Mesenchymal stem cell (in vitro differentiated cells and primary cell): ENCODE measurements around the gene PTCH1.

Experiments
- DNase-seq: peaks from one replicate; pipeline ENCODE4 v3.0.0-alpha.2; 2013
- H2AFZ ChIP-seq: one replicate; pipeline ENCODE4 v1.6.1; 2013; ENCODE audit warnings: low read depth, mild to moderate bottlenecking, control low read depth, inconsistent platforms, low read length, moderate library complexity
- H2AK5ac ChIP-seq: 2 replicates; pipeline ENCODE4 v1.6.1; 2013; ENCODE audit warnings: low read length, moderate library complexity, mild to moderate bottlenecking, inconsistent platforms; ENCODE audit not compliant: severe bottlenecking
- H2BK120ac ChIP-seq: one replicate; pipeline ENCODE4 v1.6.1; 2013; ENCODE audit warnings: low read depth, mild to moderate bottlenecking, inconsistent platforms, low read length, moderate library complexity
- H2BK12ac ChIP-seq, 2 experiments: one replicate each; pipeline ENCODE4 v1.6.1; 2013; ENCODE audit warnings: inconsistent platforms in 2 of 2, low read length in 2 of 2, mild to moderate bottlenecking in 2 of 2, moderate library complexity in 2 of 2, control low read depth in 1 of 2
- H2BK15ac ChIP-seq: one replicate; pipeline ENCODE4 v1.6.1; 2013; ENCODE audit warnings: mild to moderate bottlenecking, low read depth, inconsistent platforms; ENCODE audit not compliant: poor library complexity, severe bottlenecking
- H2BK5ac ChIP-seq: 2 replicates; pipeline ENCODE4 v1.6.1; 2013; ENCODE audit warnings: low read depth, mild to moderate bottlenecking, low read length, control low read depth, inconsistent platforms; ENCODE audit not compliant: poor library complexity, severe bottlenecking
- H3K14ac ChIP-seq, 2 experiments: one replicate each; pipeline ENCODE4 v1.6.1; 2013; ENCODE audit warnings: inconsistent platforms in 2 of 2, low read length in 2 of 2, control low read depth in 1 of 2, mild to moderate bottlenecking in 1 of 2, moderate library complexity in 1 of 2
- H3K18ac ChIP-seq, 2 experiments: one replicate each; pipeline ENCODE4 v1.6.1; 2013; ENCODE audit warnings: inconsistent platforms in 2 of 2, low read length in 2 of 2, control low read depth in 1 of 2, low read depth in 1 of 2, mild to moderate bottlenecking in 1 of 2
- H3K23ac ChIP-seq, 2 experiments: one replicate each; pipeline ENCODE4 v1.6.1; 2013; ENCODE audit warnings: inconsistent platforms in 2 of 2, low read length in 2 of 2, mild to moderate bottlenecking in 2 of 2, moderate library complexity in 2 of 2, control low read depth in 1 of 2
- H3K27ac ChIP-seq: 2 replicates; pipeline ENCODE4 v1.5.1; 2013; ENCODE audit warnings: mild to moderate bottlenecking, moderate library complexity, low read length, control low read depth, inconsistent platforms; ENCODE audit not compliant: poor library complexity, severe bottlenecking
- H3K27me3 ChIP-seq, 2 experiments: 2 replicates each; pipeline versions ENCODE4 v1.6.1 to v1.7.0; 2013; ENCODE audit warnings: low read length in 2 of 2, mild to moderate bottlenecking in 2 of 2, moderate library complexity in 2 of 2, control low read depth in 1 of 2, inconsistent platforms in 1 of 2; ENCODE audit not compliant: control insufficient read depth in 1 of 2, insufficient read depth in 1 of 2
- H3K36me3 ChIP-seq, 2 experiments: 2 replicates each; pipeline versions ENCODE4 v1.6.1 to v1.7.0; 2013; ENCODE audit warnings: low read length in 2 of 2, control low read depth in 1 of 2, inconsistent platforms in 1 of 2, low read depth in 1 of 2, mild to moderate bottlenecking in 1 of 2; ENCODE audit not compliant: insufficient read depth in 2 of 2, control insufficient read depth in 1 of 2
- H3K4ac ChIP-seq, 2 experiments: one replicate each; pipeline ENCODE4 v1.6.1; 2013; ENCODE audit warnings: inconsistent platforms in 2 of 2, low read length in 2 of 2, mild to moderate bottlenecking in 2 of 2, moderate library complexity in 2 of 2, control low read depth in 1 of 2, low read depth in 1 of 2
- H3K4me1 ChIP-seq: 2 replicates; pipeline ENCODE4 v1.6.1; 2013; ENCODE audit warnings: low read depth, low read length, control low read depth; ENCODE audit not compliant: control insufficient read depth, insufficient read depth
- H3K4me2 ChIP-seq: 2 replicates; pipeline ENCODE4 v1.6.1; 2013; ENCODE audit warnings: low read length, mild to moderate bottlenecking, inconsistent platforms; ENCODE audit not compliant: poor library complexity, severe bottlenecking
- H3K4me3 ChIP-seq, 2 experiments: 2 replicates each; pipeline versions ENCODE4 v1.5.1 to v1.7.0; 2013; ENCODE audit warnings: low read length in 2 of 2, mild to moderate bottlenecking in 2 of 2, control low read depth in 1 of 2, low read depth in 1 of 2; ENCODE audit not compliant: insufficient read depth in 1 of 2
- H3K79me1 ChIP-seq: replicated peaks from 2 replicates; pipeline ENCODE4 v1.6.1; 2013; ENCODE audit warnings: mild to moderate bottlenecking, control low read depth, low read length, inconsistent platforms; ENCODE audit not compliant: poor library complexity, severe bottlenecking
- H3K9ac ChIP-seq: 2 replicates; pipeline ENCODE4 v1.7.0; 2013; ENCODE audit warnings: mild to moderate bottlenecking, low read length, moderate library complexity
- H3K9me3 ChIP-seq: 2 replicates; pipeline ENCODE4 v1.7.0; 2013; ENCODE audit warnings: mild to moderate bottlenecking, low read length; ENCODE audit not compliant: control insufficient read depth
- H4K8ac ChIP-seq: one replicate; pipeline ENCODE4 v1.6.1; 2013; ENCODE audit warnings: inconsistent platforms, mild to moderate bottlenecking, low read length, moderate library complexity
- H4K91ac ChIP-seq: one replicate; pipeline ENCODE4 v1.6.1; 2013; ENCODE audit warnings: mild to moderate bottlenecking, low read length, inconsistent platforms
- WGBS: methylation state at CpG from one replicate; pipeline ENCODE4 v1.1.7; 2013; ENCODE audit warnings: mixed read lengths; 5-methylcytosine and 5-hydroxymethylcytosine counted together

The PTCH1 gene

DNA sequence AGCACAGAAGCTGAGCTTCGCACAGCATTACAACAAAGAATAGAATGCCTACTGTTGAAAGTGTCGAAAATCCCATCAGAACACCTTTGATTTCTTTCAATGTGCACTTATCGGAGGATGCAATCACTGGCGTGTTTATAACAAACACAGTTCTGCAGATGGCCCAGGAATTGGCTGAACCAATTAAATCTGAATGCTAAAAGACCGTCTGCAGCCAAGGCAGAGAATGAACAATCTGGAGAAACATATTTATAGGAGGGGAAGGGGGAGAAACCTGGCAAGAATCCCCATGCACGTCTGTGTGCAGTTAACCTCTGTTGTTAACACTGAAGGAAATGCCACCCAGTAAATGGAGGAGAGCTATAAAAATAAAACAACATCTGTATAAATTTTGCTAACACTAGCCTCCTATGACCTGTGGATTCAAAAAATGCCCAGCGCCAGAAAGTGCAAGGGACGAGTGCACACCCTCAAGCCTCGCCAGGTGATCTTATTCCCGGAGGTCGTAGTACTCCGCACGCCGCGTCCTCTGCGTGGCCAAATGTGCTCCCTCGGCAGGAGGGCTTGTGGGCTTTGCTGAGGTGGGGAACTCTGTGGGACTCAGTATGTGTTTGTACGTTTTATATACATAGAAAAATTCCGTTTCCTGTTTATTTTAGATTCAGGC lies 56.8 kb downstream of the PTCH1 start:
- Histone ChIP-seq H3K27me3 (no peaks in the 10 kb centered on the region), H4K91ac (no peak overlapping the region), H3K18ac (peak overlapping the region; percentile 91 to 97), H3K14ac (peak overlapping the region in 1 of 2 experiments; percentile 78), H3K9ac (no peak overlapping the region), H4K8ac (peak overlapping the region; percentile 64), H2AK5ac (no peak overlapping the region), H3K9me3 (no peaks in the 10 kb centered on the region), H2BK5ac (no peak overlapping the region), H3K4me1 (peaks cover 28% of the 10 kb centered on the region), H2BK12ac (peak overlapping the region; percentile 92 to 99), H3K36me3 (peaks cover 29 to 38% of the 10 kb centered on the region in 2 experiments), H2AFZ (no peak overlapping the region), H3K23ac (no peak overlapping the region), H3K4me2 (no peak overlapping the region), H3K27ac (no peak overlapping the region), H3K79me1 (peaks cover 2% of the 10 kb centered on the region), H2BK15ac (peak overlapping the region; percentile 17), H3K4ac (peak overlapping the region; percentile 77 to 90), H2BK120ac (peak overlapping the region; percentile 67), H3K4me3 (no peak overlapping the region)
- DNase-seq, result no peak
- 67% methylated on average over 15 of the region's 19 CpGs for WGBS

DNA sequence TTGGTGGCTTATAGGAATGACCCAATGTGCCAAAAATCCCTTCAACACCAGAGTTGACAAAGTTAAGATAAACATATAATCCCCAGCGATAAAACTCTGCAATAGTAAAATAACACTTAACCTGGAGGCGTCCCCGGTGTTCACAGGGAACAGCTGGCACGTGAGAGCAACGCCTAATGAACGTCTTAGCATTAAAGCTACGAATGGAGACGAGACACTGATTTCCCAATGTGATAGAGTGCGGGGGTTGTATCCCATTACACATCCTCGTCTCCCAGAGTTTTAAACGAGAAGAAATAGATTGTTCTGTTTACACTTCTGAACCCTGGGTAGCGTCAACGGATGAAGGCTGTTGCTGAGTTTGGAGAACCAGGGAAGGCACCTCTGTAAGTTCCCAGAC lies 57.6 kb downstream of the PTCH1 start:
- Histone ChIP-seq H4K8ac (peak overlapping the region; percentile 88), H3K27me3 (no peaks in the 10 kb centered on the region), H3K4ac (peak overlapping the region; percentile 17 to 77), H3K18ac (peak overlapping the region; percentile 91 to 97), H3K23ac (no peak overlapping the region), H3K9me3 (no peaks in the 10 kb centered on the region), H3K14ac (peak overlapping the region in 1 of 2 experiments; percentile 78), H2BK5ac (no peak overlapping the region), H3K9ac (no peak overlapping the region), H4K91ac (peak overlapping the region; percentile 86), H3K4me3 (no peak overlapping the region), H3K27ac (no peak overlapping the region), H3K4me1 (peaks cover 28% of the 10 kb centered on the region), H3K4me2 (no peak overlapping the region), H2AFZ (no peak overlapping the region), H2BK15ac (no peak overlapping the region), H3K36me3 (peaks cover 31 to 43% of the 10 kb centered on the region in 2 experiments), H3K79me1 (peaks cover 2% of the 10 kb centered on the region), H2BK12ac (peak overlapping the region; percentile 92 to 99), H2AK5ac (no peak overlapping the region), H2BK120ac (peak overlapping the region; percentile 67)
- peak; percentile 70 for DNase-seq
- WGBS, result 37% methylated on average over 13 of the region's 13 CpGs

DNA sequence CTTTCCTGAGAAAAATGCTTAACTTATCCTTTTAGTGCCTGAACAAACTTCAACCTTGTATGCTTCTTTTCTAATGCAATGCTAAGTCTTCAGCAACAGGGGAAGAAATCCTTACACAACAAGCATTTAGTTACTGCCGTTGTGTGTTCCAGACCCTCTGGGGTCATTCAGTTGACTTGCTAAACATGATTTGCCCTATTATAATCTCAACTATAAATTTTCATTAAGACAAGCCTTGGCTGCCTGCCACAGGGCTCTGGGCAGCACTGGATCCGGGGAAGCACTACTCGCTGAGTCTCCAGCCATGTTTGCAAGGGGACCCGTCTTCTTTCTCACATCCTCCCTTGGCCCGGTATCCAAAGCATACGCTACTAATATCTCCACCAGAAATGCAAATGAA lies 58.1 kb downstream of the PTCH1 start:
- Histone ChIP-seq H3K27me3 (no peaks in the 10 kb centered on the region), H2AFZ (no peak overlapping the region), H3K79me1 (peaks cover 2% of the 10 kb centered on the region), H3K9me3 (no peaks in the 10 kb centered on the region), H3K27ac (no peak overlapping the region), H2BK15ac (no peak overlapping the region), H3K18ac (peak overlapping the region; percentile 28 to 41), H3K4me1 (peaks cover 27% of the 10 kb centered on the region), H4K91ac (no peak overlapping the region), H3K23ac (no peak overlapping the region), H3K9ac (no peak overlapping the region), H2BK12ac (peak overlapping the region in 1 of 2 experiments; percentile 29), H3K4ac (peak overlapping the region in 1 of 2 experiments; percentile 17), H3K36me3 (peaks cover 36 to 48% of the 10 kb centered on the region in 2 experiments), H2AK5ac (no peak overlapping the region), H2BK5ac (no peak overlapping the region), H3K4me2 (no peak overlapping the region), H4K8ac (no peak overlapping the region), H3K14ac (no peak overlapping the region), H2BK120ac (peak overlapping the region; percentile 39), H3K4me3 (no peak overlapping the region)
- DNase-seq, result peak; percentile 61
- WGBS, result 42% methylated on average over 5 of the region's 6 CpGs

- no peak overlapping the region for H2BK5ac ChIP-seq
- 9% methylated on average over 12 of the region's 12 CpGs for WGBS
Measured at GRCh38 chr9:95457769-95458168, 59.0 kb downstream of the PTCH1 start.

More at GRCh38 chr9:95457769-95458168, 59.0 kb downstream of the PTCH1 start:
- Histone ChIP-seq H3K14ac (peak overlapping the region in 1 of 2 experiments; percentile 37), H3K27me3 (no peaks in the 10 kb centered on the region), H3K4ac (peak overlapping the region in 1 of 2 experiments; percentile 3), H3K9ac (no peak overlapping the region), H3K27ac (peak overlapping the region; percentile 17), H3K9me3 (no peaks in the 10 kb centered on the region), H3K79me1 (peaks cover 2% of the 10 kb centered on the region), H2BK120ac (peak overlapping the region; percentile 82), H4K8ac (no peak overlapping the region), H2AFZ (no peak overlapping the region), H2BK15ac (no peak overlapping the region), H3K23ac (no peak overlapping the region), H2BK12ac (peak overlapping the region; percentile 69 to 89), H3K4me1 (peaks cover 21% of the 10 kb centered on the region), H3K4me3 (no peak overlapping the region), H4K91ac (peak overlapping the region; percentile 83), H3K4me2 (no peak overlapping the region), H2AK5ac (no peak overlapping the region), H3K36me3 (peaks cover 41 to 53% of the 10 kb centered on the region in 2 experiments), H3K18ac (peak overlapping the region; percentile 76 to 94)
- DNase-seq, result peak; percentile 89
